Esophagus muscularis mucosa (tissue), 4 donors: ENCODE data around the gene CD8B2. TPM values are rescaled to one million over a fixed set of nuclear protein-coding genes. Genes with fewer than 3 reads are reported as not detected.

ENCODE experiments used
- DNase-seq: peaks from one replicate; pipeline ENCODE4 v3.0.0-alpha.2; 2017; ENCODE audit errors: extremely low spot score
- H3K27ac ChIP-seq, 4 donors: fragments of 200-600 bp; sonication (generic); replicated peaks in 1 of 4; 1 replicate in 3 of 4; 2 replicates in 1 of 4; pipeline ENCODE4 v1.5.1; 2016 to 2019; ENCODE audit warnings: mild to moderate bottlenecking in 1 of 4
- H3K27me3 ChIP-seq, 4 donors: fragments of 200-600 bp; sonication (generic); one replicate each; pipeline versions ENCODE4 v1.5.1 to v1.6.0; 2016 to 2019
- H3K36me3 ChIP-seq, 4 donors: fragments of 200-600 bp; sonication (generic); one replicate each; pipeline ENCODE4 v1.5.1; 2016 to 2019
- H3K4me1 ChIP-seq, 4 donors: fragments of 200-600 bp; sonication (generic); one replicate each; pipeline ENCODE4 v1.5.1; 2016 to 2019
- H3K4me3 ChIP-seq, 4 donors: fragments of 200-600 bp; sonication (generic); 1 replicate in 2 of 4; 2 replicates in 2 of 4; pipeline ENCODE4 v1.5.1; 2016 to 2019; ENCODE audit warnings: mild to moderate bottlenecking in 4 of 4, moderate library complexity in 1 of 4
- H3K9me3 ChIP-seq, 4 donors: fragments of 200-600 bp; sonication (generic); 1 replicate in 3 of 4; 2 replicates in 1 of 4; pipeline ENCODE4 v1.5.1; 2016 to 2019
- CTCF ChIP-seq, 3 experiments: fragments of 200-600 bp in 2 of 3; fragments of 450-650 bp in 1 of 3; sonication (generic) in 2 of 3; IDR thresholded peaks; one replicate each; pipeline ENCODE4 v1.5.1; 2017 to 2019; ENCODE audit warnings: antibody characterized with exemption in 3 of 3, mild to moderate bottlenecking in 2 of 3, moderate library complexity in 1 of 3
- EP300 ChIP-seq: sonication (generic); formaldehyde crosslinking; IDR thresholded peaks from one replicate; pipeline ENCODE4 v1.6.1; 2017; ENCODE audit warnings: antibody characterized with exemption
- POLR2A ChIP-seq: fragments of 450-650 bp; IDR thresholded peaks from one replicate; pipeline ENCODE4 v1.6.1; 2017; ENCODE audit warnings: antibody characterized with exemption, moderate library complexity, mild to moderate bottlenecking, low read depth
- POLR2AphosphoS5 ChIP-seq, 2 donors: sonication (generic); formaldehyde crosslinking; IDR thresholded peaks; one replicate each; pipeline ENCODE4 v1.6.1; 2017; ENCODE audit warnings: antibody characterized with exemption in 2 of 2
- WGBS: methylation state at CpG from one replicate; pipeline ENCODE4 v1.1.5; 2018; 5-methylcytosine and 5-hydroxymethylcytosine counted together
- intact Hi-C: fragments of 100-400 bp; cut with DNase I; formaldehyde crosslinking; loops from one replicate; pipeline ENCODE4 v1.15.1; 2023
- total RNA-seq, 4 donors: library from RNA; depleted of rRNA; stranded (reverse); fragments of >200 nt; gene quantifications; one replicate each; pipeline versions ENCODE4 v1.1.0 to v1.2.1, GENCODE V29; 2016

Gene CD8B2
- total RNA-seq, 4 donors from 2014 or later: 0.13 TPM; not detected in 3

- H3K4me1 ChIP-seq: no peaks in the 10 kb centered on the region
- no peaks in the 10 kb centered on the region for H3K36me3 ChIP-seq
- intact Hi-C loops: no loop called here
- 88% methylated on average over 7 of the region's 7 CpGs for WGBS
- no peaks in the 10 kb centered on the region for H3K9me3 ChIP-seq
- H3K4me3 ChIP-seq: no peak overlapping the region
- no peak for DNase-seq
- TF ChIP-seq EP300: no peak
- TF ChIP-seq POLR2A: no peak
- TF ChIP-seq CTCF (IDR thresholded peaks at IDR 0.05): no peak
- TF ChIP-seq POLR2AphosphoS5 (IDR thresholded peaks at IDR 0.05): no peak
- H3K27me3 ChIP-seq: peaks cover 0 to 18% (median 0%) of the 10 kb centered on the region in 4 donors
- H3K27ac ChIP-seq: no peak overlapping the region
Measured at GRCh38 chr2:106531676-106532214, 44.6 kb downstream of the CD8B2 start.

DNA sequence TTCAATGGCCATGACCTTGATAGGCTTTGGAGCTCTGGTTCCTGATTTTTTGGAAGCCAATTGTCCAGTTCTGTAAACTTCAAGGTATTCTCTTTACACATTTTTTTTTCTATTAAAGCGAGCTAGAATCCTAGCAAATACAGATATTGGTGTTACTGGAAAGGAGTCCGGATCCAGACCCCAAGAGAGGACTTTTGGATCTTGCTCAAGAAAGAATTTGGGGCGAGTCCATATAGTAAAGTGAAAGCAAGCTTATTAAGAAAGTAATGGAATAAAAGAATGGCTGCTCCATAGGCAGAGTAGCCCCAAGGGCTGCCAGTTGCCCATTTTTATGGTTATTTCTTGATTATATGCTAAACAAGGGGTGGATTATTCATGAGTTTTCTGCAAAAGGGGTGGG is 45.1 kb downstream of the CD8B2 start:
- H3K9me3 ChIP-seq: no peaks in the 10 kb centered on the region
- intact Hi-C loops: no loop called here
- 90% methylated on average over 3 of the region's 3 CpGs for WGBS
- TF ChIP-seq CTCF (IDR thresholded peaks at IDR 0.05) (no peak), POLR2AphosphoS5 (IDR thresholded peaks at IDR 0.05) (no peak), EP300 (no peak), POLR2A (no peak)
- no peak overlapping the region for H3K27ac ChIP-seq
- no peak overlapping the region for H3K4me3 ChIP-seq
- no peak for DNase-seq
- no peaks in the 10 kb centered on the region for H3K4me1 ChIP-seq
- no peaks in the 10 kb centered on the region for H3K36me3 ChIP-seq
- H3K27me3 ChIP-seq: peaks cover 0 to 18% (median 0%) of the 10 kb centered on the region in 4 donors

DNA sequence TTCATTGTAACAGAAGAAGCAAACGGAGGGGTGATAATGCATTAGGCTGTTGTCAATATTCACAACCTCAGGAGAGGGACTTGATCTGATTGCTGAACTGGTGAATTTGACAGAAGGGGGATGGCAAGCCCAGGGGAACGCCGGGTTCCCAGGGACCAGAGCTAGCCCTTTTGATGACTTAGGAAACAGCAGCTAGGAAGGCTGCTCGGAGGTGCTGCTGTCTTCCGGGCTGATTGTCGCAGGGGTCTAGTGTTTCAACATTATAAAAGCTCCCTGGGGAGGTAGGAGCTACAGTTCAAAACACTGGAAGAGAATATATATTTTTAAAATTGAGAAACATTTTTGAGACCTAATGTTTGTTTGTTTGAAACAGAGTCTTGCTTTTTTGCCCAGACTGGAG is 47.3 kb downstream of the CD8B2 start:
- H3K27ac ChIP-seq: no peak overlapping the region
- H3K36me3 ChIP-seq: no peaks in the 10 kb centered on the region
- intact Hi-C loops: no loop called here
- no peak for TF ChIP-seq POLR2AphosphoS5 (IDR thresholded peaks at IDR 0.05)
- no peak for TF ChIP-seq EP300
- TF ChIP-seq POLR2A: no peak
- no peak for TF ChIP-seq CTCF (IDR thresholded peaks at IDR 0.05)
- WGBS: 60% methylated on average over 6 of the region's 6 CpGs
- peaks cover 0 to 18% (median 0%) of the 10 kb centered on the region in 4 donors for H3K27me3 ChIP-seq
- DNase-seq: no peak
- no peaks in the 10 kb centered on the region for H3K9me3 ChIP-seq
- H3K4me1 ChIP-seq: no peaks in the 10 kb centered on the region
- no peak overlapping the region for H3K4me3 ChIP-seq

GRCh38 chr2:106536490-106536889 is 49.3 kb downstream of the CD8B2 start:
- intact Hi-C loops: no loop called here

More at GRCh38 chr2:106536490-106536889, 49.3 kb downstream of the CD8B2 start:
- 90% methylated on average over 3 of the region's 3 CpGs for WGBS
- no peak for DNase-seq
- Histone ChIP-seq H3K27ac (no peak overlapping the region), H3K27me3 (peaks cover 0 to 18% (median 0%) of the 10 kb centered on the region in 4 donors), H3K9me3 (no peaks in the 10 kb centered on the region), H3K4me3 (no peak overlapping the region), H3K36me3 (no peaks in the 10 kb centered on the region), H3K4me1 (no peaks in the 10 kb centered on the region)
- TF ChIP-seq CTCF (IDR thresholded peaks at IDR 0.05) (no peak), EP300 (no peak), POLR2AphosphoS5 (IDR thresholded peaks at IDR 0.05) (no peak), POLR2A (no peak)
